HG03159 (cell line): ENCODE measurements around the gene ELK3.

ENCODE experiments used
- ATAC-seq: cut with Tn5 transposase; IDR thresholded peaks from one replicate; pipeline ENCODE4 v1.9.1; 2021; ENCODE audit warnings: mild to moderate bottlenecking, moderate library complexity; ENCODE audit not compliant: unreplicated experiment

Gene ELK3

GRCh38 chr12:96211988-96212387, 17.8 kb downstream of the ELK3 start:
- no peak for ATAC-seq

DNA sequence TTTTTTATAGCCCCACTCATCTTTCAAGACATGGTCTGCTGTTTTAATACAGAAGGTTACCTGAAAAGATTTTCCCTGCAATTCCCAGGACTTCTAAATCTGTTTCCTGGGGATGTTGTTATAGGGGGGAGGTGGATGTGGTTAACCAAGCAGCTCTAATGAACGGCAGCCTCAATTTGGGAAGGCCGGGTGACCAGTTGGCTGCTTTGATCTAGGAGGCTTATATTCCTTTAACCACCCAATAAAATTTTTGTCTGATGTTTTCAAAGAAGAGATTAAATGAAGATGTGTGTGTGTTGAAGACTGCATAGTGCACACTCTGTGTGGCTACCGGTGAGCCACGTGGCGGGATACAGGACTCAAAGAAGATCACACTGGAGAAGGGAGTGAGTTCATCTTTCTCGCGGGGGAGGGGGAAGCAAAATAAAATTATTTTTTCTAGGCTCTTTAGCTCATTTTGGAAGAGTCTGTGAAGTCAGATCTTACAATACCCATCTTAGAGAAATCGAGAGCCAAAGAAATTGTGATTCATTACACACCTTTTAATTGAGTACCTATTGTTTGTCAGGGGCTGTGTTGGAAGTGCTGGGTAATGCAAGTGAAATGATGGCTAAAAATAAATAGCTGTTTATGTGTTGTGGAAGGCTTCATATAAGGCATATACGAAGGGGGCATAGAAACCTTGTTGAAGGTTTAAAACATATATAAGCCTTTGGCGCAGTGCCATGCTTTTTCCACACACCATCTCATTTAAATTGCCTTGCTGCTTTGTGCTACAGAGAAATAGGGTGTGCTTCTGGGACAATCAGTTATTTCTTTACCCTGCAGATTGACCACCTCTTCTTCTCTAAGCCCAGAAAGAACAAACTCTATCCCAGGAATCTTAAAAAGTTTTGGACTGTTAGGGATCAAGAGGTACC, 18.5 kb downstream of the ELK3 start:
- no peak for ATAC-seq

- no peak for ATAC-seq
These were observed 19.7 kb downstream of the ELK3 start for GRCh38 chr12:96213869-96214268.

- no peak for ATAC-seq
These were observed 21.7 kb downstream of the ELK3 start for GRCh38 chr12:96215919-96216273.

DNA sequence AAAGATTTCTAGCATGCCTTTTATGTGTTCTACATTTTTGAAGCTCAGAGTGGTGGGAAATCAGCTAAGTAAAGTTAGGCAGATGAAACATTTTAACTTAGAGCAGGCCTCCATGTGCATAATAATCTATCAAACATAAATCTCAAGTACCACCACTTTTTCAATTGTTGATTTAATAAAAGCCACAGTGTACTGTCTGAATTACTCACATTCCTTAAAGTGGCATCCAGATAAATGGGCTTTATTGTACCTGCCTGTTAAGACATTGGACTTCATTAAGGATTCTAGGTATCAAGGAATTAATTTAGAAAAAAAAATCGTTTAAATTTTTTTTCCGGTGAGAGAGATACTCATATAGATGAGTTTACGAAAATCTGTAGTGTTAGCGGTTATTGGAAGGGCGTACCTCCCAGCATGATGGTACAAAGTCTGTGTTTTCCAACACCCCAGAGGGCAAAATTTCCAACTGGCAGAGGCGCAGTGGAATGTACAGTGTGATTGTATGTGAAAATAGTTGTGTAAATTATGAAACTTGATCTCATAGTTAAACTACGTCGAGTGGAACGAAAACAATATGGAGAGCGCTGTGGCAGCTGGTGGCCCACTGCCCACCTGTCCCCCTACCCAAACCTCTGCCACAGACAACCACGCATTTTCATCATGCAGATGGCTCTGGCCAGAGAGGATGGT, 25.0 kb downstream of the ELK3 start:
- no peak for ATAC-seq

GRCh38 chr12:96219700-96220206, 25.6 kb downstream of the ELK3 start:
- no peak for ATAC-seq

GRCh38 chr12:96220902-96221301, 26.7 kb downstream of the ELK3 start:
- no peak for ATAC-seq

GRCh38 chr12:96221391-96221790, 27.2 kb downstream of the ELK3 start:
- no peak for ATAC-seq

GRCh38 chr12:96223411-96224218, 29.4 kb downstream of the ELK3 start:
- no peak for ATAC-seq

DNA sequence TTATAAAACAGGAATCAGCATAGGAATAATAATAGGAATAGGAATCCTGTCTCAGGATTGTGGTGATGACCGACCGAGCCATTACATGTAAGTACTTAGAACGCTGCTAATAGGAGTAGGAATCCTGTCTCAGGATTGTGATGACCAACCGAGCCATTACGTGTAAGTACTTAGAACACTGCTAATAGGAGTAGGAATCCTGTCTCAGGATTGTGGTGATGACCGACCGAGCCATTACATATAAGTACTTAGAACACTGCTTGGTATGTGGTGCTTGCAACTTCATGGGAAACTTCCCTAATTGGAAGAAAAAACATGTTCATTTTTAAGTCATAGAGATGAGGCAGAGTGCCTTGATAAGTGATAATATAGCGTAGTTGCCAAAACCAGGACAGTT, 30.0 kb downstream of the ELK3 start:
- no peak for ATAC-seq

DNA sequence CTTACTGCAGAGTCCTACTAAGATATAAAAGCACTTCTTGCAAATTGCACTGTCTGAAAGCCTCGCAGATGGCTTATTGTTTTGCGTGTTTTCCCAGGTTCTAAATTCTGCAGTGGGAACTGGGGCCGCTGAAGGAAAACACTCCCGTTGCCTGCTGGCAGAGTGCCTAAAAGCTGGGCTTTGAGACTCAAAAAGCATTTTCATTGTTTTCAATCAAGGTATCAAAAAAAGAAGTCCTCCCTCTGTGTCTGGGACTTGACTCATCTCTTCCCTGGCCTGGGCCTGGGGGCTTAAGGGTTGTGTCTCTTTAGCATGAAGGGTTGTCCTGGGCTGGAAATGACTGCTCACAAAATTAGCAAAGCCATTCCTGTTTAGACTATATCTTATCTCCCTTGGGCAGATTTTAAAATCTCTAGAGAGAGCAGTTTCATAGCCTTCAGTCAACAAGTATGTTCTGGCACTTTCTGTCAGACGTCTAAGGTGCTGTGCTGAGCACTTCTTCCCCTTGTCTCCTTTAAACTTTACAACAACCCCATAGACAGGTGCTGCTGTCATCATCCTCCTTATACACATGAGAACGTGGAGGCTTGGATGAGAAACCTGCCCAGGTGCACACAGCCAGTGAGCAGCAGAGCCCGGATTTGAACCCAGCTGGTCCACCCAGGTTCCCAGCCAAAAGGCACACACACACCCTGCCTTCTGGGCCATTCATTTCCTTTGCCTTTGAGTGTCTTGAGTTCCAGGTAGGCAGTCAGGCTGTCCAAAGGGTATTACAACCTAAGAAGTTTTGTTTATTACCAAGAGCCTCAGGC, 31.1 kb downstream of the ELK3 start:
- ATAC-seq: no peak

GRCh38 chr12:96225994-96226399, 31.8 kb downstream of the ELK3 start:
- ATAC-seq: no peak

GRCh38 chr12:96226401-96226800, 32.2 kb downstream of the ELK3 start:
- ATAC-seq: no peak

DNA sequence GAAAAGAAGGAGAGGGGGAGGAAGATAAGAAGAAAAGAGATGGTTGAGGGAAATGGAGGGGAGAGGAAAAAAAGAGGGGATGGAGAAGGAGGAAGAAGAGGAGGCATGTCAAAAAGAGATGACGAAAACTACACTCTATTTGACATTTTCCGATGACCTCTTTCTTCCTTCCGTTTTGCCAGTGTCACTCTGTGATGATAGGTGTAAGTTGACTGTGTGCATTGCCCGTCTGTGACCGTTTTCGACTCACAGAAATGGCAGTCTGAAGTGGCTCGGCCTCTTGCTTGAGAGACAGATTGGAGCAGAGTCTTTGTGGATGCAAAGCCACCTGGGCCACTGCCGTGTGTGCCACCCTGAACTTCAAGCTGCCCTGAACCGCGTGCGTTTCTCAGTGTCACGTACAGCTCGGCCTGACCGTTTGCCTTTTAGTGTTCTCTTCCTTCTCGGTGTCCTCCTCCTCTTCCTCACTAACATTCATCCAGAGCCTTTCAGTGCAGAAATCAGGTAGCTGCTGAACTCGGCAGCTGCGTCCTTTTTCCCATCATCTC, 32.7 kb downstream of the ELK3 start:
- ATAC-seq: no peak

DNA sequence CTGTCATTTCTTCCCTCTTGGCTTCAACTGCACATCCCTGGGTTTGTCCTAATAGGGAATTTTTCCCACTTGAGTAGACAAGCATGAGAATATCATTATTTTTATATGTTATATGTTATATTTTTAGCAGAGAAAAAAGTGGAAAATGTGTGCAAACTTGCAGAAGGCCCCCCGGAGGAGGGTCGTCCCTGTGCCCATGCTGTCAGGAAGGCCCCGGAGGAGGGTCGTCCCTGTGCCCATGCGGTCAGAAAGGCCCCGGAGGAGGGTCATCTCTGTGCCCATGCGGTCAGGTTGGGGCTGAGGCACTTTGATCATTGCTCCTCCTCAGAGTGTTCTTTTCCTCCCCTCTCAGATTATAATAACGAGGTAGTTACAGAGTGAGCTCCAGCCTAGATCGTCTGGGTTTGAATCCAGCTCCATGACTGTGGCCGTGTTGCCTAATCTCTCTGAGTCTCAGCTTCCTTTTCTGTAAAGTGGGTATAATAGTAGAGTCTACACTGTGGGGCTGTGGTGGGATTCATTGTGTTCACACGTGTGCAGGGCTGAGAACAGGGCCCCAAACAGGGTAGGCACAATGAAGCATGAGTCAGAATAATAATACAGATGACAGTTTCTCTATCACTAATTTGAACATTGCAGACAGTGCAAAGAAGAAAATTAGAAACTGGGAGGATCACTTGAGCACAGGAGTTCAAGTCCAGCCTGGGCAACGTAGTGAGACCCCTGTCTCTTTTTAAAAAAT, 33.4 kb downstream of the ELK3 start:
- no peak for ATAC-seq

GRCh38 chr12:96228566-96229248, 34.5 kb downstream of the ELK3 start:
- ATAC-seq: no peak

GRCh38 chr12:96230646-96231045, 36.5 kb downstream of the ELK3 start:
- no peak for ATAC-seq

- ATAC-seq: no peak
These were observed 39.0 kb downstream of the ELK3 start for GRCh38 chr12:96233168-96233567.

- no peak for ATAC-seq
These were observed 39.8 kb downstream of the ELK3 start for GRCh38 chr12:96233939-96234461.
